Nucleus accumbens (tissue), 56 donors: ENCODE data around the gene SCYL2.
"Not testable (repeated sequence)": the region's sequence is repeated elsewhere in the genome, so short reads cannot be mapped to it uniquely, and the experiment has no call there.

Experiments used
- DNase-seq, 56 donors: peaks; one replicate each; lab custom pipeline; 2025; lab: John Stamatoyannopoulos, UW

SCYL2 gene

GRCh38 chr12:100266835-100267602 is at the start of gene SCYL2, which contains the start of gene DEPDC4:
Gene SCYL2 (plus strand): TSS chr12:100267177. CDS start chr12:100282971, 15,794 bp downstream.
Gene DEPDC4 (minus strand): TSS chr12:100267079. CDS start chr12:100267076, 3 bp downstream.
- peak; percentile 72 to 98 (median 95) for DNase-seq

GRCh38 chr12:100219328-100220109 is 47.5 kb upstream of the SCYL2 start:
- no peak for DNase-seq

GRCh38 chr12:100221523-100221922 is 45.5 kb upstream of the SCYL2 start:
- DNase-seq: no peak

GRCh38 chr12:100222173-100222572 is 44.8 kb upstream of the SCYL2 start:
- DNase-seq: not testable (repeated sequence)

GRCh38 chr12:100225491-100225890 is 41.5 kb upstream of the SCYL2 start:
- DNase-seq: no peak

GRCh38 chr12:100229036-100229635 is 37.8 kb upstream of the SCYL2 start:
- DNase-seq: no peak

GRCh38 chr12:100229876-100230275 is 37.1 kb upstream of the SCYL2 start:
- DNase-seq: no peak

GRCh38 chr12:100231873-100232272 is 35.1 kb upstream of the SCYL2 start:
- DNase-seq: not testable (repeated sequence)

- DNase-seq: no peak
Measured at GRCh38 chr12:100234166-100234565, 32.8 kb upstream of the SCYL2 start.

- DNase-seq: peak in 2 of 56 donors; percentile 0 to 1
Measured at GRCh38 chr12:100234591-100235304, 32.2 kb upstream of the SCYL2 start.

GRCh38 chr12:100238801-100239200 is 28.2 kb upstream of the SCYL2 start:
- no peak for DNase-seq

GRCh38 chr12:100239589-100239988 is 27.4 kb upstream of the SCYL2 start:
- no peak for DNase-seq

- DNase-seq: no peak
Measured at GRCh38 chr12:100243137-100243536, 23.8 kb upstream of the SCYL2 start.

- DNase-seq: no peak
Measured at GRCh38 chr12:100247765-100248164, 19.2 kb upstream of the SCYL2 start.

GRCh38 chr12:100248886-100249285 is 18.1 kb upstream of the SCYL2 start:
- no peak for DNase-seq

- no peak for DNase-seq
Measured at GRCh38 chr12:100249941-100250340, 17.0 kb upstream of the SCYL2 start.

GRCh38 chr12:100251917-100252316 is 15.1 kb upstream of the SCYL2 start:
- DNase-seq: no peak

- no peak for DNase-seq
Measured at GRCh38 chr12:100253437-100253836, 13.5 kb upstream of the SCYL2 start.

- no peak for DNase-seq
Measured at GRCh38 chr12:100254876-100255275, 12.1 kb upstream of the SCYL2 start.

- DNase-seq: no peak
Measured at GRCh38 chr12:100258127-100258526, 8.8 kb upstream of the SCYL2 start.

- DNase-seq: no peak
Measured at GRCh38 chr12:100263131-100263530, 3.8 kb upstream of the SCYL2 start.
